Aorta (tissue), 5 donors: ENCODE measurements around the gene LPCAT2. TPM values are rescaled to one million over a fixed set of nuclear protein-coding genes. Genes with fewer than 3 reads are reported as not detected.

ENCODE experiments used
- ATAC-seq: fragments of 200-7000 bp; cut with Tn5 transposase; one replicate; pipeline ENCODE4 v1.9.1; 2022; ENCODE audit warnings: moderate library complexity; ENCODE audit not compliant: low FRiP score
- DNase-seq, 2 donors: peaks; one replicate each; pipeline ENCODE4 v3.0.0-alpha.2; 2020
- H3K27ac ChIP-seq, 2 donors: one replicate each; pipeline ENCODE4 v1.5.1; 2013; ENCODE audit warnings: low read length in 2 of 2, mild to moderate bottlenecking in 2 of 2, moderate library complexity in 2 of 2, control low read depth in 1 of 2, inconsistent platforms in 1 of 2, low read depth in 1 of 2
- H3K27me3 ChIP-seq, 2 donors: one replicate each; pipeline ENCODE4 v1.6.1; 2013; ENCODE audit warnings: control low read depth in 1 of 2, low read length in 1 of 2, mild to moderate bottlenecking in 1 of 2, moderate library complexity in 1 of 2; ENCODE audit not compliant: insufficient read depth in 2 of 2, control insufficient read depth in 1 of 2
- H3K36me3 ChIP-seq, 2 donors: one replicate each; pipeline ENCODE4 v1.6.1; 2013; ENCODE audit warnings: control low read depth in 1 of 2, low read length in 1 of 2, mild to moderate bottlenecking in 1 of 2; ENCODE audit not compliant: insufficient read depth in 2 of 2, control insufficient read depth in 1 of 2
- H3K4me1 ChIP-seq, 2 donors: one replicate each; pipeline ENCODE4 v1.6.1; 2013; ENCODE audit warnings: low read length in 2 of 2, control low read depth in 1 of 2, mild to moderate bottlenecking in 1 of 2, moderate library complexity in 1 of 2; ENCODE audit not compliant: insufficient read depth in 2 of 2, control insufficient read depth in 1 of 2
- H3K4me3 ChIP-seq, 2 donors: one replicate each; pipeline ENCODE4 v1.5.1; 2013; ENCODE audit warnings: low read length in 2 of 2, control low read depth in 1 of 2, mild to moderate bottlenecking in 1 of 2
- H3K9me3 ChIP-seq: one replicate; pipeline ENCODE4 v1.6.1; 2013; ENCODE audit warnings: mild to moderate bottlenecking, low read length; ENCODE audit not compliant: control insufficient read depth
- WGBS, 2 donors: extraction: QIAGEN DNeasy Blood & Tissue Kit; methylation state at CpG; one replicate each; pipeline ENCODE4 v1.1.7; 2013; 5-methylcytosine and 5-hydroxymethylcytosine counted together
- intact Hi-C, 2 donors: fragments of 100-400 bp; cut with DNase I; formaldehyde crosslinking; loops; one replicate each; pipeline versions ENCODE4 v1.14.2 to v1.15.0; 2022
- polyA plus RNA-seq, 2 donors: library from polyadenylated mRNA; stranded (reverse); fragments of 200-250 nt; gene quantifications; one replicate each; pipeline ENCODE4 v1.2.3, GENCODE V29; 2013
- total RNA-seq, 2 donors: library from RNA; stranded (reverse); fragmentation: NEBNext Ultra II Directional; extraction: Animal tissue kit (Norgen Biotek cat#: 25700); gene quantifications; one replicate each; pipeline ENCODE4 v1.2.1, GENCODE V29; 2021
- donor health status: healthy with polysubstance abuse.
- donor health status: Bipolar disorder and iron deficiency.
- donor health status: DM: no; HTN: no; CAD: no.
- donor health status: DM: no; HTN: no; CAD: no.
- donor health status: DM: yes; HTN: yes; CAD: no.

LPCAT2 gene
- total and polyA plus RNA-seq, 4 donors = 14.8 to 36.6 (median 17.4) TPM

- 94 to 96% methylated on average over 14 of the region's 14 CpGs for WGBS, 2 donors
- DNase-seq = no peak
- H3K27me3 ChIP-seq = no peaks in the 10 kb centered on the region
- H3K4me3 ChIP-seq = no peak overlapping the region
- no peak overlapping the region for H3K27ac ChIP-seq
- peaks cover 3 to 6% of the 10 kb centered on the region in 2 donors for H3K36me3 ChIP-seq
- H3K4me1 ChIP-seq = no peaks in the 10 kb centered on the region
- H3K9me3 ChIP-seq = no peaks in the 10 kb centered on the region
- intact Hi-C loops = no loop called here
- no peak for ATAC-seq
Observed at GRCh38 chr16:55489119-55489955, 19.5 kb upstream of the LPCAT2 start.

- no peaks in the 10 kb centered on the region for H3K9me3 ChIP-seq
- no peak for DNase-seq
- ATAC-seq = no peak
- intact Hi-C loops = no loop called here
- H3K36me3 ChIP-seq = peaks cover 2 to 6% of the 10 kb centered on the region in 2 donors
- no peaks in the 10 kb centered on the region for H3K4me1 ChIP-seq
- 97% methylated on average over 2 of the region's 2 CpGs for WGBS, 2 donors
- H3K27ac ChIP-seq = no peak overlapping the region
- no peaks in the 10 kb centered on the region for H3K27me3 ChIP-seq
- no peak overlapping the region for H3K4me3 ChIP-seq
Observed at GRCh38 chr16:55489956-55490265, 19.0 kb upstream of the LPCAT2 start.

GRCh38 chr16:55490301-55490700 is 18.6 kb upstream of the LPCAT2 start:
- Histone ChIP-seq H3K9me3 (no peaks in the 10 kb centered on the region), H3K36me3 (peaks cover 0 to 6% of the 10 kb centered on the region in 2 donors), H3K27me3 (no peaks in the 10 kb centered on the region), H3K4me3 (no peak overlapping the region), H3K27ac (no peak overlapping the region), H3K4me1 (no peaks in the 10 kb centered on the region)
- ATAC-seq (no peak), DNase-seq (no peak)
- WGBS, 2 donors = 87 to 92% methylated on average over 2 of the region's 2 CpGs
- intact Hi-C loops = no loop called here

- Histone ChIP-seq H3K4me3 (no peak overlapping the region), H3K4me1 (no peaks in the 10 kb centered on the region), H3K9me3 (no peaks in the 10 kb centered on the region), H3K36me3 (peaks cover 0 to 4% of the 10 kb centered on the region in 2 donors), H3K27ac (no peak overlapping the region), H3K27me3 (no peaks in the 10 kb centered on the region)
- intact Hi-C loops = no loop called here
- 68 to 71% methylated on average over 7 of the region's 7 CpGs for WGBS, 2 donors
- DNase-seq = no peak
- no peak for ATAC-seq
Observed at GRCh38 chr16:55491691-55492090, 17.2 kb upstream of the LPCAT2 start.

- no peak for DNase-seq
- 84 to 85% methylated on average over 10 of the region's 10 CpGs for WGBS, 2 donors
- ATAC-seq = no peak
- H3K27me3 ChIP-seq = no peaks in the 10 kb centered on the region
- H3K9me3 ChIP-seq = no peaks in the 10 kb centered on the region
- H3K4me3 ChIP-seq = no peak overlapping the region
- no peaks in the 10 kb centered on the region for H3K4me1 ChIP-seq
- intact Hi-C loops = no loop called here
- no peak overlapping the region for H3K27ac ChIP-seq
- peaks cover 0 to 2% of the 10 kb centered on the region in 2 donors for H3K36me3 ChIP-seq
Observed at GRCh38 chr16:55492756-55493380, 16.0 kb upstream of the LPCAT2 start.

GRCh38 chr16:55494994-55495421 is 13.9 kb upstream of the LPCAT2 start:
- Histone ChIP-seq H3K4me3 (no peak overlapping the region), H3K27ac (no peak overlapping the region), H3K27me3 (no peaks in the 10 kb centered on the region), H3K4me1 (no peaks in the 10 kb centered on the region), H3K9me3 (no peaks in the 10 kb centered on the region), H3K36me3 (peaks cover 0 to 2% of the 10 kb centered on the region in 2 donors)
- DNase-seq (no peak), ATAC-seq (peak; percentile 64)
- intact Hi-C loops = loop anchor here in 1 of 2 donors (2.0 to 5.0 kb wide), 2 partner anchors 30 to 42 kb away; no protein-coding TSS in a partner anchor
- WGBS, 2 donors = 12 to 13% methylated on average over 3 of the region's 3 CpGs

- H3K27me3 ChIP-seq = no peaks in the 10 kb centered on the region
- 57 to 58% methylated on average over 7 of the region's 7 CpGs for WGBS, 2 donors
- H3K9me3 ChIP-seq = no peaks in the 10 kb centered on the region
- ATAC-seq = no peak
- intact Hi-C loops = loop anchor here in 1 of 2 donors (2.0 to 5.0 kb wide), 2 partner anchors 31 to 42 kb away; no protein-coding TSS in a partner anchor
- H3K27ac ChIP-seq = no peak overlapping the region
- H3K36me3 ChIP-seq = peaks cover 0 to 2% of the 10 kb centered on the region in 2 donors
- H3K4me1 ChIP-seq = peaks cover 0 to 2% of the 10 kb centered on the region in 2 donors
- no peak overlapping the region for H3K4me3 ChIP-seq
- no peak for DNase-seq
Observed at GRCh38 chr16:55495616-55496289, 13.1 kb upstream of the LPCAT2 start.

GRCh38 chr16:55496509-55497145 is 12.2 kb upstream of the LPCAT2 start:
- no peak overlapping the region for H3K4me3 ChIP-seq
- H3K27ac ChIP-seq = no peak overlapping the region
- 72 to 76% methylated on average over 8 of the region's 8 CpGs for WGBS, 2 donors
- peaks cover 0 to 2% of the 10 kb centered on the region in 2 donors for H3K4me1 ChIP-seq
- no peaks in the 10 kb centered on the region for H3K9me3 ChIP-seq
- ATAC-seq = no peak
- peaks cover 0 to 2% of the 10 kb centered on the region in 2 donors for H3K36me3 ChIP-seq
- H3K27me3 ChIP-seq = no peaks in the 10 kb centered on the region
- intact Hi-C loops = loop anchor here in 1 of 2 donors (5.0 kb wide), 1 partner anchor 41 kb away; no protein-coding TSS in a partner anchor
- DNase-seq = no peak
